Muscle layer of colon (tissue), 2 donors: ENCODE results near the gene PYGO2.

Source experiments
- H3K27ac ChIP-seq: one replicate; pipeline ENCODE4 v1.7.0; 2013; ENCODE audit warnings: low read depth, mild to moderate bottlenecking, low read length, moderate library complexity
- H3K27me3 ChIP-seq, 2 donors: one replicate each; pipeline ENCODE4 v1.7.0; 2013; ENCODE audit warnings: low read length in 2 of 2, mild to moderate bottlenecking in 2 of 2; ENCODE audit not compliant: insufficient read depth in 2 of 2, control insufficient read depth in 1 of 2
- H3K36me3 ChIP-seq: one replicate; pipeline ENCODE4 v1.7.0; 2013; ENCODE audit warnings: mild to moderate bottlenecking, low read length; ENCODE audit not compliant: insufficient read depth
- H3K4me1 ChIP-seq: one replicate; pipeline ENCODE4 v1.7.0; 2013; ENCODE audit warnings: mild to moderate bottlenecking, low read length; ENCODE audit not compliant: insufficient read depth
- H3K4me3 ChIP-seq, 2 donors: one replicate each; pipeline ENCODE4 v1.7.0; 2013; ENCODE audit warnings: low read length in 2 of 2, low read depth in 1 of 2, mild to moderate bottlenecking in 1 of 2, moderate library complexity in 1 of 2
- H3K9ac ChIP-seq: one replicate; pipeline ENCODE4 v1.7.0; 2013; ENCODE audit warnings: low read length
- H3K9me3 ChIP-seq: one replicate; pipeline ENCODE4 v1.7.0; 2013; ENCODE audit warnings: mild to moderate bottlenecking, low read length
- donor health status: abdominal sarcoma.
- donor health status: Adenocarcinoma of cecum.

The PYGO2 gene

DNA sequence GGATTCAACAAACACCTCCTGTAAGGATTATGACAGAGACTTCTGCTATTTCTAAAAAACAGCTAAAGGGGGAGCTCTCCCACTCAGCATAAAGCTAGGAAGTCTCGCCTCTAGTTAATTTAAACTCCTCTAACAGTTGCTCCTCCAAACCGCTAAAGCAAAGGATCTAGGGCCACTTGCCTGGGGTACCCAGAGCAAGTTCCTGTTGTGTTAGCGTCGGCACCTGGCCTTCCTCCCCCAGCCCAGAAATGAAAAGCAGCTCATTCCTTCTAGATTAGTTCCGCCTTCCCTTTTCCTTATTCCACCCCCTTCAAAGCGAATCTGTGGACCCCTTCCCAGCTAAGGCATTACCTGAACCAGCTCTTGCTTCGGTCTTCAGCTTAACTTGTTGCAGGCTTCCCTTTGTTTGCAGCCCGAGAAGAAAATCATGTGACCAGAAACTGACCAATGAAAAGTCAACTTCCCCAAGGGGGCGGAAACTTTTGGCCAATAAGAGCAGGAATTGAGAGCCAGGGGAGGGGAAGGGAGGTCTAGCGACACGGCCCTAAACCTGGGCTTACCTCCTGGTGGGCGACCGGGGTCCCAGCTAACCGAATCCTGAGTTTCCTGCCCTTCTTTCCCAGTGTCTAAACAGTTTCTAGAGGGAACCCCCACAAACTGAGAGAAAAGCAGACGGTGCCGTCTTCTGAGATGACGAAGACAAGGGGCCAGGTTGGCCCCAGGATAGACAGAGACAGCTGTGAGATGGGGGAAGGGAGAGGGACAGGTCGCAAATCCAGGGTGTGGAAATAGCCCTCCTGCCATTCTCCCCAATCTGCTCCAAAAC, 5.7 kb downstream of the PYGO2 start, which contains the start of gene PBXIP1:
Gene PBXIP1, minus strand, starts transcription at position 382 of the 826 bp plus-strand sequence. CDS start 2,378 bp downstream, outside the sequence.
- Histone ChIP-seq H3K4me1 (peaks cover 57% of the 10 kb centered on the region), H3K9ac (peak within 1 kb of the TSS; percentile 15)

GRCh38 chr1:154955039-154955717, 6.4 kb downstream of the PYGO2 start:
- Histone ChIP-seq H3K27ac (peak overlapping the region; percentile 8), H3K9me3 (no peaks in the 10 kb centered on the region), H3K4me3 (peak overlapping the region; percentile 15 to 80), H3K4me1 (peaks cover 51% of the 10 kb centered on the region), H3K36me3 (peaks cover 33% of the 10 kb centered on the region), H3K9ac (peak overlapping the region; percentile 15), H3K27me3 (no peaks in the 10 kb centered on the region)

More for the DNA sequence above, 5.7 kb downstream of the PYGO2 start, which contains the start of gene PBXIP1:
- Histone ChIP-seq H3K27ac (peak within 1 kb of the TSS; percentile 8), H3K36me3 (peaks cover 27% of the 10 kb centered on the region), H3K27me3 (no peaks in the 10 kb centered on the region), H3K4me3 (peak within 1 kb of the TSS; percentile 47 to 80), H3K9me3 (no peaks in the 10 kb centered on the region)

- H3K9me3 ChIP-seq: no peaks in the 10 kb centered on the region
- H3K36me3 ChIP-seq: peaks cover 31% of the 10 kb centered on the region
- H3K9ac ChIP-seq: no peak overlapping the region
- H3K27me3 ChIP-seq: no peaks in the 10 kb centered on the region
- peak overlapping the region in 1 of 2 donors; percentile 80 for H3K4me3 ChIP-seq
- peak overlapping the region; percentile 8 for H3K27ac ChIP-seq
- peaks cover 51% of the 10 kb centered on the region for H3K4me1 ChIP-seq
Measured at GRCh38 chr1:154954541-154954940, 7.0 kb downstream of the PYGO2 start.

GRCh38 chr1:154953611-154954038, 8.0 kb downstream of the PYGO2 start:
- Histone ChIP-seq H3K4me1 (peaks cover 51% of the 10 kb centered on the region), H3K9ac (no peak overlapping the region), H3K4me3 (peak overlapping the region in 1 of 2 donors; percentile 80), H3K36me3 (peaks cover 25% of the 10 kb centered on the region), H3K27me3 (no peaks in the 10 kb centered on the region), H3K27ac (no peak overlapping the region), H3K9me3 (no peaks in the 10 kb centered on the region)

DNA sequence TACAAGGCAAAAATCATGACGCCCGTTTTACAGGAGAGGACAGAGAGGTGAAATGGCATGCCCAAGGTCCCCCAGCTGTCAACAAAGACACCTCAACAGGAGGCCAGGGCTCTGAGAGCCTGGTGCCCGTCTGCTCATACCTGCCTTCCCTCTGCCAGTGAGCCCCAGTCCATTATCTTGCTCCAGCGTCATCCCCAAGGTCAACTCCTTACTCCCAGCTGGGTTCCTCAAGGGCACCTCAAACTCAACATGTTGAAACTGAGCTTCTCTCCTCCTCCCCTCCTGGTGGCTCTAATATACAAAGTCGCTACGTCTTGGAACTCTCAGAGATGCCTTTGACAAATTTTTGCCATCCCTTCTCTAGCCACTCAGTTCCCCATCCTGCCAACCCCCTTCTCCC, 8.9 kb downstream of the PYGO2 start:
- Histone ChIP-seq H3K36me3 (peaks cover 26% of the 10 kb centered on the region), H3K9ac (no peak overlapping the region), H3K9me3 (no peaks in the 10 kb centered on the region), H3K4me3 (no peak overlapping the region), H3K27ac (no peak overlapping the region), H3K27me3 (no peaks in the 10 kb centered on the region), H3K4me1 (peaks cover 51% of the 10 kb centered on the region)

- Histone ChIP-seq H3K36me3 (peaks cover 31% of the 10 kb centered on the region), H3K4me1 (peaks cover 48% of the 10 kb centered on the region), H3K27ac (no peak overlapping the region), H3K4me3 (no peak overlapping the region), H3K9me3 (no peaks in the 10 kb centered on the region), H3K9ac (no peak overlapping the region), H3K27me3 (no peaks in the 10 kb centered on the region)
Measured at GRCh38 chr1:154951901-154952657, 9.5 kb downstream of the PYGO2 start.

DNA sequence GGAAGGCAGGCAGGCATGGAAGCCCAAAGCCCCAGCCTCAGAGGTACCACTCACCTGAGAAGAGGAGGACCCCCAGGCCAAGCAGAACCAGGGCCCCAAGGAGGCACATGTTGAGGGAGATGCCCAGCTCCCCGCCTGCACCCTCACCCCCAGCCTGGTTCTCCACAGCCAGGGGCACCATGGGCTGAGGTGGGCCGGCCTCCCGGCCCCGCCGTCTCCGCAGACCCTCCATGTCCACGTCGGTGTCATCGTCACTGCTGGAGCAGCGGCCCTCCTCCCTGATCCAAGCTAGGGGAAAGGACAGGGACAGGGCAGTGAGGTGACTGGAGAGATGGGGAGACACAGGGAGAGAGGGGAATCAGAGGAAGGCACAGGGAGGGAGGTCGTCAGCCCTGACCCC, 13.5 kb downstream of the PYGO2 start:
- Histone ChIP-seq H3K4me1 (peaks cover 30% of the 10 kb centered on the region), H3K27ac (no peak overlapping the region), H3K4me3 (no peak overlapping the region), H3K36me3 (peaks cover 51% of the 10 kb centered on the region), H3K9me3 (no peaks in the 10 kb centered on the region), H3K27me3 (no peaks in the 10 kb centered on the region), H3K9ac (no peak overlapping the region)

DNA sequence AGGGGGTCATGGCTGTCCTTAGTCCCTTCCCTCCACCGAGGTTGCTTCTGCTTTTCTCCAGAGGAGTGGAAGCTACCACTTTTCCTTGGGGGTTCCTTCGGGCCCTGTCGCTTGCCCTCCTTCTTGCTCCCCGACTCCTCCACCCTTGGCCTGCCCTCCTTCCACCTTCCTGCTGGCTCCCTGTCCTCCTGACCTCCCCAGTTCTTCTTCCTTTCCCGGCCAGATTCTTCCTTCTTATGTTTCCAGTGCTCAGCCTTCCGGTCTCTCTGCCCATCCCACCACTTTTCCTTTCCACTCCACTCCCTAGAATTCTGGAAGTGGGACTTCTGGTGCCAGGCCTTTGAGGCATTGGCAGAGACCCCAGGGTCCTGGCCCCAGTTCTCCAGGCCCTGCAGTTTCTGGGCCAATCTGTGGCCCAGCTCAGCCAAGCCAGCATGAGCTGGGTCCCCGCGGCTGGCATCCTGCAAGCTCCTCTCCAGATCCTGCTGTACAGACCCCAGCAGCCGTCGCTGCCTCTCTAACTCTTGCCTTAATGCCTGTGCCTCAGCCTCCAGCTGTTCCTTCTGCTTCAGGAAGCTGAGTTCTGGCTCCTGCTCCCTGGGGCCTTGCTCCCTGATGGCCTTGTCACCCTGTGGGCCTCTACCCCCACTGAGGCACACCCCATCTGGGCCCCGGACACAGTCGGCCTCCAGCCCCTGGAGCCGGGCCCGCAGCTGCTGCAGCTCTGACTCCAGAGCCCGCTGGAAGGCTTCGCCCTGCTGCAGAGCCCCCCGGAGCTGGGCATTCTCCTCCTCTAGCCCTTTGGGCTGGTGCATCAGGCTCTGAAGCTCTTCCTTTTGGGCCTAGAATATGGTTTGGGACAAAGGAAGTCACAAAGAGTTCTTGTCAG, 15.4 kb downstream of the PYGO2 start:
- no peaks in the 10 kb centered on the region for H3K27me3 ChIP-seq
- H3K9me3 ChIP-seq: no peaks in the 10 kb centered on the region
- H3K36me3 ChIP-seq: peaks cover 47% of the 10 kb centered on the region
- no peak overlapping the region for H3K9ac ChIP-seq
- no peak overlapping the region for H3K4me3 ChIP-seq
- H3K27ac ChIP-seq: no peak overlapping the region
- H3K4me1 ChIP-seq: peaks cover 15% of the 10 kb centered on the region

- Histone ChIP-seq H3K27ac (no peak overlapping the region), H3K27me3 (no peaks in the 10 kb centered on the region), H3K4me3 (no peak overlapping the region), H3K36me3 (peaks cover 38% of the 10 kb centered on the region), H3K9ac (no peak overlapping the region), H3K4me1 (peaks cover 15% of the 10 kb centered on the region), H3K9me3 (no peaks in the 10 kb centered on the region)
Measured at GRCh38 chr1:154945160-154945961, 16.2 kb downstream of the PYGO2 start.
